PC-9 (cell line): ENCODE results near the gene BCL2A1. TPM values are rescaled to one million over a fixed set of nuclear protein-coding genes. Genes with fewer than 3 reads are reported as not detected.

Experiments
- BruUV-seq: library from RNA; stranded (reverse); fragments of 400-500 nt; replicated peaks from 2 replicates; lab custom pipeline; 2021; lab: Mats Ljungman, UMichigan
- CTCF ChIA-PET: fragments of 300-600 bp; sonication (Branson Sonifier 250); formaldehyde crosslinking; loops from one replicate; lab custom pipeline; 2022; ENCODE audit warnings: antibody characterized with exemption; lab: Charles Lee
- POLR2A ChIA-PET: fragments of 300-600 bp; sonication (Branson Sonifier 250); formaldehyde crosslinking; loops from one replicate; lab custom pipeline; 2022; ENCODE audit warnings: antibody characterized with exemption; ENCODE audit not compliant: unreplicated experiment; lab: Charles Lee
- DNase-seq, 2 experiments: peaks; one replicate each; pipeline versions ENCODE4 v3.0.0 to v3.0.0-alpha.2; 2015 to 2022; ENCODE audit warnings: mixed read lengths in 1 of 2
- H2AFZ ChIP-seq: fragments of 200-600 bp; sonication (generic); 2 replicates; pipeline ENCODE4 v1.8.1; 2017; ENCODE audit warnings: antibody characterized with exemption
- H3F3A ChIP-seq: fragments of 200-600 bp; sonication (generic); 2 replicates; pipeline ENCODE4 v1.8.1; 2017; ENCODE audit warnings: antibody characterized with exemption, mild to moderate bottlenecking, low read depth; ENCODE audit not compliant: insufficient read depth
- H3K27ac ChIP-seq: fragments of 200-600 bp; sonication (generic); 2 replicates; pipeline ENCODE4 v1.6.1; 2016; ENCODE audit warnings: mixed run types
- H3K27me3 ChIP-seq: fragments of 200-600 bp; sonication (generic); 2 replicates; pipeline ENCODE4 v1.6.1; 2016; ENCODE audit warnings: low read depth, mixed run types; ENCODE audit not compliant: insufficient read depth
- H3K36me3 ChIP-seq: fragments of 200-600 bp; sonication (generic); 2 replicates; pipeline ENCODE4 v1.6.1; 2016; ENCODE audit warnings: low read depth, mixed run types
- H3K4me1 ChIP-seq: fragments of 200-600 bp; sonication (generic); replicated peaks from 2 replicates; pipeline ENCODE4 v1.6.1; 2016; ENCODE audit warnings: mixed run types; ENCODE audit not compliant: insufficient read depth
- H3K4me2 ChIP-seq: fragments of 200-600 bp; sonication (generic); 2 replicates; pipeline ENCODE4 v1.6.1; 2017; ENCODE audit warnings: mixed run types
- H3K4me3 ChIP-seq: fragments of 200-600 bp; sonication (generic); 2 replicates; pipeline ENCODE4 v1.6.1; 2016; ENCODE audit warnings: mixed run types
- H3K79me2 ChIP-seq: fragments of 200-600 bp; sonication (generic); 2 replicates; pipeline ENCODE4 v1.6.1; 2017; ENCODE audit warnings: low read depth, mixed run types
- H3K9me2 ChIP-seq: fragments of 200-600 bp; sonication (generic); 2 replicates; pipeline ENCODE4 v1.8.1; 2017; ENCODE audit warnings: mild to moderate bottlenecking; ENCODE audit not compliant: insufficient read depth
- H3K9me3 ChIP-seq: fragments of 200-600 bp; sonication (generic); 2 replicates; pipeline ENCODE4 v1.8.1; 2016; ENCODE audit warnings: low read depth; ENCODE audit not compliant: insufficient read depth
- H4K20me1 ChIP-seq: fragments of 200-600 bp; sonication (generic); 2 replicates; pipeline ENCODE4 v1.8.1; 2017; ENCODE audit not compliant: insufficient read depth
- CTCF ChIP-seq: fragments of 200-600 bp; sonication (generic); conservative IDR thresholded peaks from 2 replicates; pipeline ENCODE4 v1.6.1; 2017; ENCODE audit warnings: mixed run types, antibody characterized with exemption, mild to moderate bottlenecking, moderate library complexity
- EZH2 ChIP-seq: fragments of 200-600 bp; sonication (generic); IDR thresholded peaks from 2 replicates; pipeline ENCODE4 v1.8.0; 2017; ENCODE audit warnings: antibody characterized with exemption, low read depth
- intact Hi-C: fragments of 100-400 bp; cut with micrococcal nuclease; formaldehyde crosslinking; loops from one replicate; pipeline ENCODE4 v1.10.0; 2022; ENCODE audit not compliant: unreplicated experiment
- total RNA-seq: library from RNA; stranded (reverse); gene quantifications from 2 replicates; pipeline ENCODE4 v1.2.3, GENCODE V29; 2021

The BCL2A1 gene
- total RNA-seq, 1 experiment from 2014 or later, result not detected

GRCh38 chr15:79994615-79995014 lies 23.6 kb upstream of the BCL2A1 start:
- Histone ChIP-seq H3K27me3 (no peaks in the 10 kb centered on the region), H3K4me2 (peak overlapping the region; percentile 49), H2AFZ (no peak overlapping the region), H3K9me3 (no peaks in the 10 kb centered on the region), H3K9me2 (no peaks in the 10 kb centered on the region), H3K27ac (peak overlapping the region; percentile 78), H3F3A (peaks cover 24% of the 10 kb centered on the region), H3K36me3 (no peaks in the 10 kb centered on the region), H3K4me3 (no peak overlapping the region), H4K20me1 (no peaks in the 10 kb centered on the region), H3K4me1 (peaks cover 25% of the 10 kb centered on the region), H3K79me2 (no peaks in the 10 kb centered on the region)
- intact Hi-C loops, result loop anchor here (1.0 to 5.0 kb wide), 2 partner anchors 39 to 178 kb away; no protein-coding TSS in a partner anchor
- CTCF ChIA-PET, result no interaction called here
- no peak for TF ChIP-seq EZH2
- TF ChIP-seq CTCF, result no peak
- POLR2A ChIA-PET, result interaction anchor here (0.5 to 0.6 kb wide), 2 partner anchors 19 to 71 kb away, joined by 3 to 4 read pairs; no protein-coding TSS in a partner anchor
- no TSS peak for BruUV-seq
- peak; percentile 52 to 98 for DNase-seq

- POLR2A ChIA-PET, result no interaction called here
- no peaks in the 10 kb centered on the region for H3K27me3 ChIP-seq
- no peak for DNase-seq
- no peaks in the 10 kb centered on the region for H3K9me3 ChIP-seq
- no peaks in the 10 kb centered on the region for H3K36me3 ChIP-seq
- H3F3A ChIP-seq, result peaks cover 24% of the 10 kb centered on the region
- H3K4me2 ChIP-seq, result no peak overlapping the region
- peaks cover 27% of the 10 kb centered on the region for H3K4me1 ChIP-seq
- intact Hi-C loops, result loop anchor here (2.0 to 5.0 kb wide), 2 partner anchors 95 to 180 kb away; partner anchors contain the start of gene MTHFS
- no peak for TF ChIP-seq CTCF
- TF ChIP-seq EZH2, result no peak
- no peaks in the 10 kb centered on the region for H3K9me2 ChIP-seq
- CTCF ChIA-PET, result no interaction called here
- H2AFZ ChIP-seq, result no peak overlapping the region
- H3K4me3 ChIP-seq, result no peak overlapping the region
- no peak overlapping the region for H3K27ac ChIP-seq
- no peaks in the 10 kb centered on the region for H3K79me2 ChIP-seq
- BruUV-seq, result no TSS peak
- no peaks in the 10 kb centered on the region for H4K20me1 ChIP-seq
Observed at GRCh38 chr15:79991826-79992225, 20.8 kb upstream of the BCL2A1 start.

GRCh38 chr15:79990997-79991334 lies 20.0 kb upstream of the BCL2A1 start:
- POLR2A ChIA-PET, result no interaction called here
- Histone ChIP-seq H3F3A (peaks cover 24% of the 10 kb centered on the region), H2AFZ (no peak overlapping the region), H3K4me2 (no peak overlapping the region), H3K36me3 (no peaks in the 10 kb centered on the region), H3K9me3 (no peaks in the 10 kb centered on the region), H3K79me2 (no peaks in the 10 kb centered on the region), H3K9me2 (no peaks in the 10 kb centered on the region), H3K4me1 (peaks cover 27% of the 10 kb centered on the region), H4K20me1 (no peaks in the 10 kb centered on the region), H3K4me3 (no peak overlapping the region), H3K27me3 (no peaks in the 10 kb centered on the region), H3K27ac (no peak overlapping the region)
- TF ChIP-seq EZH2 (no peak), CTCF (no peak)
- DNase-seq, result no peak
- intact Hi-C loops, result loop anchor here (5.0 kb wide), 1 partner anchor 181 kb away; no protein-coding TSS in a partner anchor
- BruUV-seq, result no TSS peak
- CTCF ChIA-PET, result no interaction called here
